Transverse colon (tissue), 4 donors: ENCODE data around the gene NKAIN2. TPM values are rescaled to one million over a fixed set of nuclear protein-coding genes. Genes with fewer than 3 reads are reported as not detected.

Source experiments
- DNase-seq: peaks from one replicate; pipeline ENCODE4 v3.0.0-alpha.2; 2019
- H3K27ac ChIP-seq, 4 donors: fragments of 200-600 bp; sonication (generic); 2 replicates each; pipeline ENCODE4 v1.5.1; 2016 to 2018; ENCODE audit warnings: inconsistent platforms in 4 of 4
- H3K27me3 ChIP-seq: fragments of 200-600 bp; sonication (generic); 2 replicates; pipeline ENCODE4 v1.5.1; 2017; ENCODE audit warnings: inconsistent platforms
- H3K36me3 ChIP-seq, 4 donors: fragments of 200-600 bp; sonication (generic); 2 replicates each; pipeline ENCODE4 v1.5.1; 2017 to 2019; ENCODE audit warnings: inconsistent platforms in 4 of 4
- H3K4me1 ChIP-seq, 4 donors: fragments of 200-600 bp; sonication (generic); 2 replicates each; pipeline ENCODE4 v1.5.1; 2017 to 2020; ENCODE audit warnings: inconsistent platforms in 4 of 4
- H3K4me3 ChIP-seq, 4 donors: fragments of 200-600 bp; sonication (generic); 1 replicate in 1 of 4; 2 replicates in 3 of 4; pipeline versions ENCODE4 v1.5.1 to v1.6.1; 2017 to 2019; ENCODE audit warnings: inconsistent platforms in 4 of 4
- H3K9me3 ChIP-seq, 2 donors: fragments of 200-600 bp; sonication (generic); 2 replicates each; pipeline ENCODE4 v1.5.1; 2017 to 2019; ENCODE audit warnings: inconsistent platforms in 2 of 2
- EP300 ChIP-seq: sonication (generic); formaldehyde crosslinking; IDR thresholded peaks from one replicate; pipeline ENCODE4 v1.6.1; 2017; ENCODE audit warnings: antibody characterized with exemption, low read depth
- POLR2A ChIP-seq: fragments of 450-650 bp; IDR thresholded peaks from one replicate; pipeline ENCODE4 v1.6.1; 2016; ENCODE audit warnings: antibody characterized with exemption, mild to moderate bottlenecking, moderate library complexity
- POLR2AphosphoS5 ChIP-seq, 3 donors: sonication (generic); formaldehyde crosslinking; IDR thresholded peaks; one replicate each; pipeline ENCODE4 v1.6.1; 2016; ENCODE audit warnings: antibody characterized with exemption in 3 of 3
- WGBS, 2 donors: methylation state at CpG; one replicate each; pipeline ENCODE4 v1.1.5; 2018; ENCODE audit warnings: low coverage in 1 of 2; 5-methylcytosine and 5-hydroxymethylcytosine counted together
- in situ Hi-C, 4 donors: fragments of 200-750 bp; cut with MboI; loops; one replicate each; pipeline versions ENCODE4 v1.15.0 to v1.15.1; 2017; ENCODE audit warnings: low sequenced_read_pairs in 3 of 4, low pct_ligation_motif_present in 1 of 4, low pct_unique_long_range_greater_than_20kb in 1 of 4
- intact Hi-C: fragments of 100-400 bp; cut with DNase I; formaldehyde crosslinking; loops from one replicate; pipeline ENCODE4 v1.15.1; 2023; ENCODE audit warnings: low total_unique reads
- total RNA-seq, 4 donors: library from RNA; depleted of rRNA; stranded (reverse); fragments of >200 nt; gene quantifications; one replicate each; pipeline ENCODE4 v1.1.0, GENCODE V29; 2016
- TF ChIP-seq, protein P1 (sequence below), 5 experiments: fragments of 200-600 bp in 3 of 5; fragments of 450-650 bp in 2 of 5; sonication (generic) in 3 of 5; IDR thresholded peaks; 1 replicate in 2 of 5; 2 replicates in 3 of 5; pipeline ENCODE4 v1.5.1; 2016 to 2017; ENCODE audit warnings: antibody characterized with exemption in 5 of 5, inconsistent platforms in 3 of 5, mild to moderate bottlenecking in 2 of 5, moderate library complexity in 1 of 5

Gene NKAIN2
- total RNA-seq, 4 donors from 2014 or later = 0.32 TPM; not detected in 3

DNA sequence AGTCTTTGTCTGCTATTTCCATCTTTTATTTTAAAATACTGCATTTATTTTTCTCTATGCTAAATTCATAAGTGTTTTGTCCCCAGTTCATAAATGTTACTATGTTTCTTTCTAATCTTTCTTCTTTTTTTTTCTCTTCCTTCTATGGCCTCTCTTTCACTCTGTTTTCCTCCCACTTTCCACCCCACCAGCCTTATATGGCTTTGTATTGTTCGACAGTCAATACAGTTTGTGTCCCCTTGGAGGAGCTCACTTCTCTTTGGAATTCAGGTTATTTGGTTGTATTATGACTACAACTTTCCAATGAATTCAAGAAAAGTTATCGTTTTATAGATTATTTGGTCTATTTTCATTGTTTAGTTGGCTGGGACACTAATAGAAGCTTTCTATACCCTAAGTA lies 393.5 kb downstream of the NKAIN2 start:
- WGBS, 2 donors = 73 to 86% methylated on average over 1 to 2 of the region's 2 CpGs

DNA sequence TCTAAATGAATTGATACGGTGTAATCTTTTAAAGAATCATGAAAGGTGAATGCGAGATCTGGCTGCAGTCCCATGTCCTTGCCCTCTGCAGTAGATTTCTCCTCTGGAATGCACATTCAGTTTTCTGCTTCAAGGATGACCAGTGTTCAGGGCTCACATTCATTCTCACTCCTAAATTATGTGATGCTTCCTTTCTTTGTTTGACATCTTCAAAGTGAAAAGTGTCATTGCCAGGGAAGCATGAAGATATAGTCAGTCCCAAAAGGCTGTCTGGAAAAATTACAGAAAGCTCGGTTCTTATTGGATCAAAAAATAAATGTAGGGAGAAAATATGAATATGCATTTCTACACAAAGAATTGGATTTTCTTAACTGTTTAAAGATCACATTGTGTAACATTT lies 395.6 kb downstream of the NKAIN2 start:
- H3K4me3 ChIP-seq = no peak overlapping the region
- H3K9me3 ChIP-seq = no peaks in the 10 kb centered on the region
- WGBS, 2 donors = 57 to 84% methylated on average over 3 of the region's 3 CpGs
- no peak overlapping the region for H3K27ac ChIP-seq
- TF ChIP-seq POLR2A = no peak
- TF ChIP-seq, protein P1, sequence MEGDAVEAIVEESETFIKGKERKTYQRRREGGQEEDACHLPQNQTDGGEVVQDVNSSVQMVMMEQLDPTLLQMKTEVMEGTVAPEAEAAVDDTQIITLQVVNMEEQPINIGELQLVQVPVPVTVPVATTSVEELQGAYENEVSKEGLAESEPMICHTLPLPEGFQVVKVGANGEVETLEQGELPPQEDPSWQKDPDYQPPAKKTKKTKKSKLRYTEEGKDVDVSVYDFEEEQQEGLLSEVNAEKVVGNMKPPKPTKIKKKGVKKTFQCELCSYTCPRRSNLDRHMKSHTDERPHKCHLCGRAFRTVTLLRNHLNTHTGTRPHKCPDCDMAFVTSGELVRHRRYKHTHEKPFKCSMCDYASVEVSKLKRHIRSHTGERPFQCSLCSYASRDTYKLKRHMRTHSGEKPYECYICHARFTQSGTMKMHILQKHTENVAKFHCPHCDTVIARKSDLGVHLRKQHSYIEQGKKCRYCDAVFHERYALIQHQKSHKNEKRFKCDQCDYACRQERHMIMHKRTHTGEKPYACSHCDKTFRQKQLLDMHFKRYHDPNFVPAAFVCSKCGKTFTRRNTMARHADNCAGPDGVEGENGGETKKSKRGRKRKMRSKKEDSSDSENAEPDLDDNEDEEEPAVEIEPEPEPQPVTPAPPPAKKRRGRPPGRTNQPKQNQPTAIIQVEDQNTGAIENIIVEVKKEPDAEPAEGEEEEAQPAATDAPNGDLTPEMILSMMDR (IDR thresholded peaks at IDR 0.05) = no peak
- no peak for TF ChIP-seq EP300
- TF ChIP-seq POLR2AphosphoS5 (IDR thresholded peaks at IDR 0.05) = no peak
- H3K4me1 ChIP-seq = no peaks in the 10 kb centered on the region
- in situ Hi-C loops = no loop called here
- no peaks in the 10 kb centered on the region for H3K36me3 ChIP-seq
- no peak for DNase-seq
- no peaks in the 10 kb centered on the region for H3K27me3 ChIP-seq
- intact Hi-C loops = no loop called here

More for the DNA sequence above, 393.5 kb downstream of the NKAIN2 start:
- Histone ChIP-seq H3K36me3 (no peaks in the 10 kb centered on the region), H3K9me3 (no peaks in the 10 kb centered on the region), H3K4me1 (no peaks in the 10 kb centered on the region), H3K27me3 (no peaks in the 10 kb centered on the region), H3K27ac (no peak overlapping the region), H3K4me3 (no peak overlapping the region)
- intact Hi-C loops (no loop called here), in situ Hi-C loops (no loop called here)
- TF ChIP-seq POLR2AphosphoS5 (IDR thresholded peaks at IDR 0.05) (no peak), EP300 (no peak), POLR2A (no peak)
- TF ChIP-seq, protein P1 (IDR thresholded peaks at IDR 0.05) = no peak
- DNase-seq = no peak

DNA sequence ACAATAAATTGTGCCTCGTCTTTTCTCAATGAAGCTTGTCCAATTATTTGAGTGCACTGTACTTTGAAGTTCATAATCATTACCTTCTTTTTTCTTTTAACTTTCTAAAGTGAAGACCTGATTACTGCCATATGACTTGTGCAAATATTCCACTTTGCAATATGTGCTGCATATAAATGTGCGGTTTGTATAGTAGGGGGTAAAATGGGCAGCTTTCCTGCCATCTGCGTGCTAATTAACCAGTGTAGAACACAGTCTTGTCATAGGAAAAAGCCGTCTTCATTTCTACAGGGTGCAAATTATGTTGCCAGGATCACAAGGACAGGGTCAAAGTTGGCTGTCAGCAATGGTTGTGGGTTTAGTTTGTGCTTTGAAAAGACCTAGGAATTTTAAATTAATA lies 397.0 kb downstream of the NKAIN2 start:
- TF ChIP-seq POLR2A (no peak), POLR2AphosphoS5 (IDR thresholded peaks at IDR 0.05) (no peak), EP300 (no peak)
- TF ChIP-seq, protein P1 (IDR thresholded peaks at IDR 0.05) = no peak
- Histone ChIP-seq H3K27me3 (no peaks in the 10 kb centered on the region), H3K27ac (no peak overlapping the region), H3K9me3 (no peaks in the 10 kb centered on the region), H3K4me3 (no peak overlapping the region), H3K4me1 (no peaks in the 10 kb centered on the region), H3K36me3 (no peaks in the 10 kb centered on the region)
- in situ Hi-C loops (no loop called here), intact Hi-C loops (no loop called here)
- WGBS, 2 donors = 81 to 89% methylated on average over 4 of the region's 4 CpGs
- DNase-seq = no peak

DNA sequence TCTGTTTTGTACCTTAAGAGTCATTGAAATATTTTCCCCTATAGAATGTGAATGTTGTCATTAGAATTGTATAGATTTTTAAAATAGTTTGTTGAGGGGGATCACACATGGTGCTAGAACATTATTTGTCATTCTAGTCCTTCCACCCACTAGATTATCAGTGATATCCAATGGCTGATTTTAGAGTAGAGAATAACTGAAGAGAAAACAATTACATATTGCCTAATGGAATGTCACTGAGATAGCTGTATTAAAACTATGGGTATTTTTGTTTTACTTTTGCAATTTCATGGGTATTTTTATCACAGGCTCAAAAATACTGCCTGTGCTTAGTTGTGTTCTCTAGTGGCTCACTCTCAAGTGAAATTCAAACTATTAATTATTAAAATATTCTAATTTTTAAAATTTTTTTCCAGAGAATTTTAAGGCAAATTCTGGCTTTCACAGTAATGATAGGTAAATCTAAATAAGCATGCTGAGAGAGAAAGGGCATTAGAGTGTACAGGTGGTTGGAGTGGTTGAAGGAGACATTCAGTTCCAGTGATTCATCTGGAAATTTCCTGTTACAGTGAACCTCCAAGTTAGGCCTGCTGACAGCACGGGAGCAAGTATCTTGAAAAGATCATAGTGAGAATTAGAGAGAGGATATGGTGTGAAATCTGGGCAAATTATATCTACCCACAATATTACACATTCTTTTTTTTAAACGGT lies 399.6 kb downstream of the NKAIN2 start:
- H3K27me3 ChIP-seq = no peaks in the 10 kb centered on the region
- no peak overlapping the region for H3K27ac ChIP-seq
- WGBS, 2 donors = 58 to 77% methylated on average over 2 of the region's 2 CpGs
- no peaks in the 10 kb centered on the region for H3K9me3 ChIP-seq
- H3K4me3 ChIP-seq = no peak overlapping the region
- TF ChIP-seq POLR2A (no peak), POLR2AphosphoS5 (IDR thresholded peaks at IDR 0.05) (no peak), EP300 (no peak)
- TF ChIP-seq, protein P1 (IDR thresholded peaks at IDR 0.05) = no peak
- no peaks in the 10 kb centered on the region for H3K36me3 ChIP-seq
- in situ Hi-C loops (no loop called here), intact Hi-C loops (no loop called here)
- no peaks in the 10 kb centered on the region for H3K4me1 ChIP-seq
- DNase-seq = no peak
